HepG2 (cell line): ENCODE measurements around the gene HSPA5. TPM values are rescaled to one million over a fixed set of nuclear protein-coding genes. Genes with fewer than 3 reads are reported as not detected.

Experiments
- ATAC-seq: fragments of 200-7000 bp; cut with Tn5 transposase; 3 replicates; pipeline ENCODE4 v1.9.1; 2020; ENCODE audit warnings: mild to moderate bottlenecking, moderate library complexity
- BruUV-seq: library from RNA; stranded (reverse); fragments of 400-500 nt; replicated peaks from 2 replicates; lab custom pipeline; 2021; lab: Mats Ljungman, UMichigan
- CTCF ChIA-PET: fragments of 300-600 bp; formaldehyde crosslinking; extraction: SDS; loops from one replicate; lab custom pipeline; 2021; ENCODE audit warnings: low total read pairs, inconsistent platforms, low intra/inter-chr PET ratio; lab: Yijun Ruan, JAX
- POLR2A ChIA-PET: fragments of 350-600 bp; sonication (Branson Sonifier 250); formaldehyde crosslinking; loops from one replicate; lab custom pipeline; 2020; ENCODE audit warnings: antibody characterized with exemption, inconsistent platforms; lab: Yijun Ruan, JAX
- DNase-seq: peaks from one replicate; pipeline ENCODE4 v3.0.0-alpha.2; 2015; ENCODE audit warnings: low spot score
- FAIRE-seq: peaks from 3 replicates; lab custom pipeline; 2011; peaks lifted over from hg19 to GRCh38; lab: Jason Lieb, UNC
- H2AFZ ChIP-seq: one replicate; pipeline ENCODE4 v1.6.1; 2011; ENCODE audit warnings: low read length, inconsistent platforms
- H3K27ac ChIP-seq: fragments of 300-600 bp; 3 replicates; pipeline ENCODE4 v1.8.0; 2011; ENCODE audit warnings: mixed run types, mild to moderate bottlenecking, mixed read lengths, low read length, inconsistent platforms; ENCODE audit not compliant: insufficient read depth; ENCODE audit errors: extremely low read length
- H3K27me3 ChIP-seq, 2 experiments: fragments of 200-600 bp in 1 of 2; 2 replicates in 1 of 2; 3 replicates in 1 of 2; pipeline versions ENCODE4 v1.6.0 to v1.8.0; 2011; ENCODE audit warnings: low read length in 2 of 2, mild to moderate bottlenecking in 2 of 2, moderate library complexity in 2 of 2, inconsistent platforms in 1 of 2; ENCODE audit not compliant: insufficient read depth in 2 of 2, control insufficient read depth in 1 of 2
- H3K36me3 ChIP-seq, 2 experiments: fragments of 200-600 bp in 1 of 2; replicated peaks in 1 of 2; 2 replicates in 1 of 2; 3 replicates in 1 of 2; pipeline versions ENCODE4 v1.5.1 to v1.8.0; 2011; ENCODE audit warnings: low read length in 2 of 2, inconsistent platforms in 1 of 2; ENCODE audit not compliant: insufficient read depth in 2 of 2, control insufficient read depth in 1 of 2
- H3K4me1 ChIP-seq: 2 replicates; pipeline ENCODE4 v1.5.1; 2012; ENCODE audit warnings: low read length, inconsistent platforms; ENCODE audit not compliant: insufficient read depth
- H3K4me2 ChIP-seq: 2 replicates; pipeline ENCODE4 v1.6.0; 2011; ENCODE audit warnings: low read depth, low read length, inconsistent platforms
- H3K4me3 ChIP-seq, 3 experiments: fragments of 200-600 bp in 1 of 3; sonication (generic), shearing (Covaris generic) in 1 of 3; replicated peaks in 1 of 3; 2 replicates each; pipeline ENCODE4 v1.5.1; 2011 to 2016; ENCODE audit warnings: low read length in 3 of 3, inconsistent platforms in 2 of 3, low read depth in 2 of 3, mild to moderate bottlenecking in 2 of 3, control low read depth in 1 of 3, mixed read lengths in 1 of 3; ENCODE audit not compliant: insufficient read depth in 1 of 3
- H3K79me2 ChIP-seq: one replicate; pipeline ENCODE4 v1.6.1; 2011; ENCODE audit warnings: low read length, inconsistent platforms; ENCODE audit not compliant: insufficient read depth
- H3K9ac ChIP-seq: 2 replicates; pipeline ENCODE4 v1.6.0; 2011; ENCODE audit warnings: mild to moderate bottlenecking, low read depth, low read length, inconsistent platforms; ENCODE audit not compliant: insufficient read depth
- H3K9me3 ChIP-seq: 2 replicates; pipeline ENCODE4 v1.5.1; 2012; ENCODE audit warnings: mild to moderate bottlenecking, low read length
- H4K20me1 ChIP-seq: 2 replicates; pipeline ENCODE4 v1.6.0; 2011; ENCODE audit warnings: inconsistent platforms, mild to moderate bottlenecking, low read length, moderate library complexity; ENCODE audit not compliant: insufficient read depth
- CBX1 ChIP-seq: IDR thresholded peaks from one replicate; pipeline ENCODE4 v1.6.1; 2016; ENCODE audit warnings: antibody characterized with exemption, low read depth
- HOXA3 ChIP-seq: sonication (generic); formaldehyde crosslinking; IDR thresholded peaks from 2 replicates; pipeline ENCODE4 v1.5.0; 2020; ENCODE audit warnings: missing genetic modification reagents
- MAZ ChIP-seq, 2 experiments: sonication (generic) in 1 of 2; formaldehyde crosslinking in 1 of 2; IDR thresholded peaks; 2 replicates each; pipeline versions ENCODE4 v1.5.0 to v1.6.1; 2012 to 2020; ENCODE audit warnings: low read depth in 2 of 2, mild to moderate bottlenecking in 2 of 2, borderline replicate concordance in 1 of 2, improper control_type of control experiment in 1 of 2, low read length in 1 of 2, missing genetic modification reagents in 1 of 2, moderate library complexity in 1 of 2
- MLLT10 ChIP-seq: sonication (generic); formaldehyde crosslinking; IDR thresholded peaks from 2 replicates; pipeline ENCODE4 v1.4.0; 2020; ENCODE audit warnings: missing genetic modification reagents
- MYC ChIP-seq: sonication (generic); formaldehyde crosslinking; IDR thresholded peaks from 2 replicates; pipeline ENCODE4 v1.9.0; 2021; ENCODE audit warnings: missing genetic modification reagents, borderline replicate concordance
- ZFP37 ChIP-seq: sonication (generic); formaldehyde crosslinking; IDR thresholded peaks from 2 replicates; pipeline ENCODE4 v1.4.0; 2020; ENCODE audit warnings: missing genetic modification reagents, borderline replicate concordance
- ZNF646 ChIP-seq: sonication (generic); formaldehyde crosslinking; IDR thresholded peaks from 2 replicates; pipeline ENCODE4 v1.9.0; 2021; ENCODE audit warnings: mild to moderate bottlenecking, missing genetic modification reagents
- ZNF749 ChIP-seq: sonication (generic); formaldehyde crosslinking; IDR thresholded peaks from 2 replicates; pipeline ENCODE4 v1.8.0; 2022; ENCODE audit warnings: mild to moderate bottlenecking, missing genetic modification reagents, moderate library complexity, borderline replicate concordance
- WGBS: methylation state at CpG from one replicate; pipeline ENCODE4 v1.1.6; 2017; ENCODE audit warnings: low lambda C conversion rate; 5-methylcytosine and 5-hydroxymethylcytosine counted together
- in situ Hi-C: cut with HindIII; loops from 2 replicates; pipeline ENCODE4 v1.10.0; 2017; ENCODE audit warnings: low pct_unique_long_range_greater_than_20kb; ENCODE audit not compliant: extremely low pct_ligation_motif_present
- intact Hi-C: fragments of 100-400 bp; cut with micrococcal nuclease; formaldehyde crosslinking; loops from one replicate; pipeline ENCODE4 v1.10.0; 2022; ENCODE audit not compliant: unreplicated experiment
- polyA plus RNA-seq, 8 experiments: library from polyadenylated mRNA; depleted of rRNA in 3 of 8; stranded (reverse) in 7 of 8; unstranded in 1 of 8; fragments of >200 nt; fragmentation: Illumina TruSeq in 4 of 8; extraction: Trizol in 4 of 8; gene quantifications; 2 replicates each; pipeline versions ENCODE4 v1.2.1 to v1.2.3, GENCODE V29; 2011 to 2016; ENCODE audit warnings: low read depth in 4 of 8, missing spikeins in 1 of 8, mixed read lengths in 1 of 8; ENCODE audit not compliant: insufficient read depth in 1 of 8
- total RNA-seq, 5 experiments: library from RNA; depleted of rRNA; stranded (reverse); fragments of >200 nt; fragmentation: Illumina TruSeq; extraction: Trizol; gene quantifications; 2 replicates each; pipeline ENCODE4 v1.2.3, GENCODE V29; 2016; ENCODE audit warnings: low read depth in 1 of 5

HSPA5 gene
- total and polyA plus RNA-seq, 2 of the 13 experiments (the other 11 are each of a cell fraction or from before 2014, with no cell fraction given), result 201 to 206 TPM

- CTCF ChIA-PET, result no interaction called here
Observed at GRCh38 chr9:125246261-125246667, 5.1 kb upstream of the HSPA5 start.

More at GRCh38 chr9:125246261-125246667, 5.1 kb upstream of the HSPA5 start:
- POLR2A ChIA-PET, result interaction anchor here (3.0 kb wide), 1 partner anchor 16 kb away, joined by 11 read pairs; the partner anchor contains the start of gene GAPVD1
- Histone ChIP-seq H3K36me3 (no peaks in the 10 kb centered on the region), H2AFZ (no peak overlapping the region), H3K27ac (no peak overlapping the region), H3K9ac (no peak overlapping the region), H3K79me2 (peaks cover 8% of the 10 kb centered on the region), H3K4me1 (peaks cover 21% of the 10 kb centered on the region), H3K27me3 (no peaks in the 10 kb centered on the region; a peak in 1 of 5 replicates), H3K9me3 (no peaks in the 10 kb centered on the region), H3K4me3 (no peak overlapping the region), H3K4me2 (no peak overlapping the region), H4K20me1 (no peaks in the 10 kb centered on the region)
- BruUV-seq, result no TSS peak
- WGBS, result 60% methylated on average over 6 of the region's 6 CpGs
- FAIRE-seq (no peak), DNase-seq (no peak), ATAC-seq (no peak)
- intact Hi-C loops, result no loop called here
- TF ChIP-seq MLLT10 (CRISPR knock-in tag) (no peak), MYC (CRISPR knock-in tag) (no peak), ZNF749 (no peak), HOXA3 (CRISPR knock-in tag) (no peak), ZNF646 (no peak), CBX1 (no peak), ZFP37 (CRISPR knock-in tag) (no peak), MAZ (IDR thresholded peaks at IDR 0.05; ENCODE audit: borderline replicate concordance, low read depth, low read length) (no peak), MAZ (CRISPR knock-in tag; IDR thresholded peaks at IDR 0.05; ENCODE audit: low read depth) (no peak)
- in situ Hi-C loops, result no loop called here
